SK-N-SH treated with all-trans-retinoic acid at 6 μM for 48 hours (cell line): ENCODE results near the gene SUGT1.

ENCODE experiments used
- ATAC-seq: fragments of 200-7000 bp; cut with Tn5 transposase; 3 replicates; pipeline ENCODE4 v1.9.1; 2020; ENCODE audit warnings: mild to moderate bottlenecking, moderate library complexity
- CSDC2 ChIP-seq: fragments of 250-450 bp; sonication (Bioruptor Pico); IDR thresholded peaks from 2 replicates; pipeline ENCODE4 v1.5.0; 2020; ENCODE audit warnings: mild to moderate bottlenecking, moderate library complexity
- CSRNP3 ChIP-seq: fragments of 250-450 bp; sonication (Bioruptor Pico); IDR thresholded peaks from 2 replicates; pipeline ENCODE4 v1.5.1; 2021; ENCODE audit warnings: mild to moderate bottlenecking, moderate library complexity
- ESRRG ChIP-seq: fragments of 250-450 bp; sonication (Bioruptor Pico); IDR thresholded peaks from 2 replicates; pipeline ENCODE4 v1.6.1; 2021; ENCODE audit warnings: mild to moderate bottlenecking
- GLIS3 ChIP-seq: fragments of 250-450 bp; sonication (Bioruptor Pico); IDR thresholded peaks from 2 replicates; pipeline ENCODE4 v1.5.0; 2020; ENCODE audit warnings: mild to moderate bottlenecking, moderate library complexity
- ISL1 ChIP-seq: fragments of 250-450 bp; sonication (Bioruptor Pico); IDR thresholded peaks from 2 replicates; pipeline ENCODE4 v2.1.2; 2022; ENCODE audit warnings: mild to moderate bottlenecking, moderate library complexity
- OSR1 ChIP-seq: fragments of 250-450 bp; sonication (Bioruptor Pico); IDR thresholded peaks from 2 replicates; pipeline ENCODE4 v1.8.0; 2022; ENCODE audit warnings: moderate library complexity, mild to moderate bottlenecking, inconsistent platforms
- POU6F1 ChIP-seq: fragments of 250-450 bp; sonication (Bioruptor Pico); IDR thresholded peaks from 2 replicates; pipeline ENCODE4 v1.8.0; 2021; ENCODE audit warnings: low read depth, mild to moderate bottlenecking, moderate library complexity, borderline replicate concordance
- SNAI2 ChIP-seq: fragments of 250-450 bp; sonication (Bioruptor Pico); IDR thresholded peaks from 2 replicates; pipeline ENCODE4 v1.5.0; 2020; ENCODE audit warnings: mild to moderate bottlenecking, moderate library complexity
- TOX ChIP-seq: fragments of 250-450 bp; sonication (Bioruptor Pico); IDR thresholded peaks from 2 replicates; pipeline ENCODE4 v1.8.0; 2021; ENCODE audit warnings: mild to moderate bottlenecking, moderate library complexity, borderline replicate concordance
- TSHZ2 ChIP-seq: fragments of 250-450 bp; sonication (Bioruptor Pico); IDR thresholded peaks from 2 replicates; pipeline ENCODE4 v1.5.0; 2020; ENCODE audit warnings: mild to moderate bottlenecking, moderate library complexity
- ZC3H10 ChIP-seq: fragments of 250-450 bp; sonication (Bioruptor Pico); IDR thresholded peaks from 2 replicates; pipeline ENCODE4 v1.5.1; 2021; ENCODE audit warnings: mild to moderate bottlenecking, moderate library complexity
- ZFP3 ChIP-seq: fragments of 250-450 bp; sonication (Bioruptor Pico); IDR thresholded peaks from 2 replicates; pipeline ENCODE4 v1.5.0; 2020; ENCODE audit warnings: mild to moderate bottlenecking, moderate library complexity
- ZFP30 ChIP-seq: fragments of 450-650 bp; formaldehyde crosslinking; IDR thresholded peaks from 2 replicates; pipeline ENCODE4 v1.5.0; 2022; ENCODE audit warnings: mild to moderate bottlenecking, moderate library complexity
- ZNF70 ChIP-seq: fragments of 450-650 bp; formaldehyde crosslinking; IDR thresholded peaks from 2 replicates; pipeline ENCODE4 v1.5.0; 2020; ENCODE audit warnings: mild to moderate bottlenecking, moderate library complexity

SUGT1 gene

GRCh38 chr13:52738719-52739467 is 86.3 kb downstream of the SUGT1 start (continued):
- no peak for TF ChIP-seq TSHZ2

GRCh38 chr13:52739468-52740071 is 86.9 kb downstream of the SUGT1 start, which contains the start of gene CNMD:
Gene CNMD, minus strand, starts transcription at chr13:52739820. Its CDS starts 119 bp downstream, at chr13:52739701.
- TF ChIP-seq CSDC2 (CRISPR knock-in tag) (no peak), ZNF70 (CRISPR knock-in tag) (no peak), POU6F1 (no peak), TOX (CRISPR knock-in tag) (no peak), SNAI2 (no peak), CSRNP3 (CRISPR knock-in tag) (no peak), ZFP3 (CRISPR knock-in tag) (no peak), ZFP30 (no peak), ZC3H10 (no peak)
- no peak for ATAC-seq

GRCh38 chr13:52743569-52743968 is 90.9 kb downstream of the SUGT1 start:
- no peak for ATAC-seq
- no peak for TF ChIP-seq ZC3H10
- TF ChIP-seq TOX (CRISPR knock-in tag), result no peak
- no peak for TF ChIP-seq ISL1 (CRISPR knock-in tag)
- TF ChIP-seq CSDC2 (CRISPR knock-in tag), result no peak
- TF ChIP-seq TSHZ2, result no peak
- TF ChIP-seq GLIS3 (CRISPR knock-in tag), result no peak
- no peak for TF ChIP-seq ZNF70 (CRISPR knock-in tag)
- no peak for TF ChIP-seq ESRRG (CRISPR knock-in tag)
- no peak for TF ChIP-seq OSR1 (CRISPR knock-in tag)
- no peak for TF ChIP-seq CSRNP3 (CRISPR knock-in tag)

- ATAC-seq, result no peak
- TF ChIP-seq TSHZ2 (no peak), CSRNP3 (CRISPR knock-in tag) (no peak)
These were observed 91.4 kb downstream of the SUGT1 start for GRCh38 chr13:52743988-52744387.
